ENCODE data around the gene CCL24.
"Not testable (repeated sequence)": the region's sequence is repeated elsewhere in the genome, so short reads cannot be mapped to it uniquely, and the experiment has no call there.

CCL24 gene, protein sequence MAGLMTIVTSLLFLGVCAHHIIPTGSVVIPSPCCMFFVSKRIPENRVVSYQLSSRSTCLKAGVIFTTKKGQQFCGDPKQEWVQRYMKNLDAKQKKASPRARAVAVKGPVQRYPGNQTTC

DNA sequence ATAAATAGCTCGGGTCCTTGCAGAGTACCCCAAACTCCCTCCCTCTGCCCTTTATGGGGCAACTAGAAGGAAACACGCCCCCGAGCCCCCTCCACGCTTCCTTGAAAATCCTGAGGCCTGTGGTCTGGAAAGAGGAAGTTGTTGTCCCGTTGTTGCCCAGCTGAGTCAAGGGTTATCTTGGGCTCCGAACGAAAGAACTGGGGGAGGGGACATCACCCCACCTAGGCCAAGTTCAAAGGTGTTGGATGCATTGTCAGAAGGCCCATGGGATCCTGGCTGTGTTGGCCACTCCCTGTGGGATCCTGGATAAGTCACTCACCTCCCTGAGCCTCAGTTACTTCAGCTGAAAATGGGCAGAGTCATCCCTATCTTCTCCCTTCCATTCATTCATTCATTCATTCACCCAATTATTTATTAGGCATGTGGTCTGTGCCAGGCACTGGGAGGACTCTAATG is at the start of gene CCL24:
CCL24 (minus strand) TSS at position 26 of the 456 bp plus-strand sequence. CDS start 91 bp downstream, outside the sequence.
- DNase-seq (ENCODE audit: low read depth in 2 of 2), result no peak

DNA sequence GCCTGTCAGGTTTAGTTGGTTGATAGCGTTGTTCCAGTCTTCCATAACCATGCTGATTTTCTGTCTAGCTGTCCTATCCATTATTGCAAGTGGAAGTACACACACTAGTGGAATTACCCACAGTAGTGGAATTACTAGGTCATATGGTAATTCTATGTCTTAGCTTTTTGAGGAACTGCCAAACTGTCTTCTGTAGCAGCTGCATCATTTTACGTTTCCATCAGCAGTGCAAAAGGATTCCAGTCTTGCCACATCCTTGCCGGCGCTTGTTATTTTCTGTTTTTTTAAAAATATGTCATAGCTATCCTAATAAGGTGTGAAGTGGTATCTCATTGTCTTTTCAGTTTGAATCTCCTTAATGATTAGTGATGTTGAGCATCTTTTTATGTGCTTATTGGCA is 48.0 kb upstream of the CCL24 start:
- no peak for DNase-seq (ENCODE audit: low read depth in 2 of 2)

DNA sequence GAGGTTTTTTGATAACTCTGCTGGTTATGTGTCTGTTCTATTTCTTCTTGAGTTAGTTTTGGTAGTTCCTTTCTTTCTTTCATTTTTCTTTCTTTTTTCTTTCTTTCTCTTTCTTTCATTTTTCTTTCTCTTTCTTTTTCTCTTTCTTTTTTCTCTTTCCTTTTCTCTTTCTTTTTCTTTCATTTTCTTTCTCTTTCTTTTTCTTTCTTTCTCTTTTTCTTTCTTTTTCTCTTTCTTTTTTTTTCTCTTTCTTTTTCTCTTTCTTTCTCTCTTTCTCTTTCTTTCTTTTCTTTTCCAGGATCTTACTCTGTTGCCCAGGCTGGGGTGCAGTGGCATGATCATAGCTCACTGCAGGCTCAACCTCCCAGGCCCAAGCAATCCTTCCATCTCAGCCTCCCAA is 44.8 kb upstream of the CCL24 start:
- DNase-seq (ENCODE audit: low read depth in 2 of 2), result no peak

DNA sequence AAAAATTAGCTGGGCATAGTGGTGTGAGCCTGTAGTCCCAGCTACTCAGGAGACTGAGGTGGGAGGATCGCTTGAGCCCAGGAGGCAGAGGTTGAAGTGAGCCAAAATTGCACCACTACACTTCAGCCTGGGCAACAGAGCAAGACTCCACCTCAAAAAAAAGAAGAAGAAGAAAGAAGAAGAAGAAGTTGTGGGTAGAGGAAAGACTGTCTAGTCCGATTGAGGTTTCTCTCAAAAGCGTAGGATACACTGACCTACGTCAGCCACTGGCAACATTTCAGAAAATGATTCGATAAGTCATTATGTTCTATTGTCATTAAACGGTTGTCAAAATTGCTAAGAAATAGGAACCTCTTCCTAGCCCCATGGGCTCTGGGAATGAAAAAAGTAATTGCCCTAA is 42.9 kb upstream of the CCL24 start:
- no peak for DNase-seq (ENCODE audit: low read depth in 2 of 2)

DNA sequence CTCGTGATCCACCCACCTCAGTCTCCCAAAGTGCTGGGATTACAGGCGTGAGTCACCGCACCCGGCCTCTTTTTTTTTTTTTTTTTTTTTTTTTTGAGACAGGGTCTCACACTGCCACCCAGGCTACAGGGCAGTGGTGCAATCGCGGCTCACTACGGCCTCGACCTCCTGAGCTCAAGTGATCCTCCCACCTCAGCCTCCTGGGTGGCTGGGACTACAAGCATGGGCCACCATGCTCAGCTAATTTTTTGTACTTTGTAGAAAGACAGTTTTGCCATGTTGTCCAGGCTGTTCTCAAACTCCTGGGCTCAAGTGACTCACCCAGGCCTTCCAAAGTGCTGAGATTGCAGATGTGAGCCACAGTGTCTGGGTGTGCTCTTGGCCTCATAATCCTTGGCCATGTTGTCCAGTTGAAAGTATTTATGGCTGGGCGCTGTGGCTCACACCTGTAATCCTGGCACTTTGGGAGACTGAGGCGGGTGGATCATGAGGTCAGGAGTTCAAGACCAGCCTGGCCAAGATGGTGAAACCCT is 41.3 kb upstream of the CCL24 start:
- DNase-seq (ENCODE audit: low read depth in 2 of 2), result not testable (repeated sequence)

DNA sequence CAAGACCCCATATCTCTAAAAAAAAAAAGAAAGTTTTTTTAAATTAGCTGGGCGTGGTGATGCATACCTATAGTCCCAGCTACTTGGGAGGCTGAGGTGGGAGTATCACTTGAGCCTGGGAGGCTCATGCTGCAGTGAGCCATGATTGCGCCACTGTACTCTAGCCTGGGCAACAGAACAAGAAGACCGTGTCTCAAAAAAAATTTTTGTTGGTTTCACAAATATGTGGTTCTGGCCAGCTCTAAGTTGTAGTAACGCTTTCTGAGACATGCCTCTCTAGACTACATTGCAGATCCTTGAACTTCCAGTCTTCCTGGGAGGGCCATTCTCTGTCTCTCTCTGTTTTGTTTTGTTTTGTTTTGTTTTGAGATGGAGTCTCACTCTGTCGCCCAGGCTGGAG is 40.6 kb upstream of the CCL24 start:
- DNase-seq (ENCODE audit: low read depth in 2 of 2), result no peak

DNA sequence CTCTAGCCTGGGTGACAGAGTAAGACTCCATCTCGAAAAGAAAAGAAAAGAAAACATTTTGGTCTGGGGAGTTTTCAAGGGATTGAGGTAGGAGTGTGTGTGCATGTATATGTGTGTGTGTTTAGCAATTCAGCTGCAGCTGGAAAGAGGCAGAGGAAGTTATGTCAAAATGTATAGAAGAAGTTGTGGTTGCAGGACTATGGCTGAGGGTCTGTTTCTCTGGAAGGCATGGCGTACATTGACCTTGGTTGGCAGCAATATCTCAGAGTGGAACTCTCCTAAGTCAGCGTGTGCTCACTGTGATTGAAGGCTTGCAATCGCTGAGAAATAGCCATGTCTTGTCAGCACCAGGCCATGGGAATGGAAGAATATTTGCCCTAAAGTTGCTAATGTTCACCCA is 36.6 kb upstream of the CCL24 start:
- DNase-seq (ENCODE audit: low read depth in 2 of 2), result no peak

- no peak for DNase-seq (ENCODE audit: low read depth in 2 of 2)
These were observed 36.0 kb upstream of the CCL24 start for GRCh38 chr7:75849573-75849972.

GRCh38 chr7:75847707-75848106 is 34.1 kb upstream of the CCL24 start:
- DNase-seq (ENCODE audit: low read depth in 2 of 2), result no peak

GRCh38 chr7:75845132-75845531 is 31.5 kb upstream of the CCL24 start:
- DNase-seq (ENCODE audit: low read depth in 2 of 2), result not testable (repeated sequence)

GRCh38 chr7:75844158-75844557 is 30.6 kb upstream of the CCL24 start:
- DNase-seq (ENCODE audit: low read depth in 2 of 2), result no peak

- DNase-seq (ENCODE audit: low read depth in 2 of 2), result no peak
These were observed 30.1 kb upstream of the CCL24 start for GRCh38 chr7:75843613-75844116.

DNA sequence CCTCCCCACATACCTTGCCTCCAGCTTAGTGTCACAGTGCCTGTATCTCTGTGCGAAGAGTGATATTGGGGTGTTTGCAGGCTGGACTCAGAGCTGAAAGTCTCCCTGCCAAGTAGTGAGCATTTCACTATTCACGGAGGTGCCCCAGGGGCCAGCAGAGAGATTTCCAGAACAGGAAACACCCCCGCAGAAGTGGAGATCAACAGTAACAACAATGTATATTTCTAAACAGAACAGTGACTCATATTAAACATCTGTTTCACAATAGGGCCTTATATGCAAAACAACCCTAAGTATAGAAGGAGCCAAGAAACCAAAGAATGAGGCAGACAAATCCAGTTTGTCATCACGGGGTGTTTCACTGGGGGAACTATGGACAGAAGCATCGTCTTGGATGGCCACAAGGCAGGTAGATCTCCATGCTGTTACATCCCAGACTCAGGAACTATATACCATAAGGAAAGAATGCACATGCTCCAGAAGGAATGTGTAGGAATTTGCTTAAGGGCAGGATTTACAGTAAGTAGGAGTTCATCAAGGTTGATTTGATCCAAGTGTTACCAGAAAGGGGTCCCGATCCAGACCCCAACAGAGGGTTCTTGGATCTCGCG is 29.3 kb upstream of the CCL24 start:
- peak; percentile 4 to 38 for DNase-seq (ENCODE audit: low read depth in 2 of 2)

GRCh38 chr7:75840029-75840428 is 26.4 kb upstream of the CCL24 start:
- no peak for DNase-seq (ENCODE audit: low read depth in 2 of 2)

DNA sequence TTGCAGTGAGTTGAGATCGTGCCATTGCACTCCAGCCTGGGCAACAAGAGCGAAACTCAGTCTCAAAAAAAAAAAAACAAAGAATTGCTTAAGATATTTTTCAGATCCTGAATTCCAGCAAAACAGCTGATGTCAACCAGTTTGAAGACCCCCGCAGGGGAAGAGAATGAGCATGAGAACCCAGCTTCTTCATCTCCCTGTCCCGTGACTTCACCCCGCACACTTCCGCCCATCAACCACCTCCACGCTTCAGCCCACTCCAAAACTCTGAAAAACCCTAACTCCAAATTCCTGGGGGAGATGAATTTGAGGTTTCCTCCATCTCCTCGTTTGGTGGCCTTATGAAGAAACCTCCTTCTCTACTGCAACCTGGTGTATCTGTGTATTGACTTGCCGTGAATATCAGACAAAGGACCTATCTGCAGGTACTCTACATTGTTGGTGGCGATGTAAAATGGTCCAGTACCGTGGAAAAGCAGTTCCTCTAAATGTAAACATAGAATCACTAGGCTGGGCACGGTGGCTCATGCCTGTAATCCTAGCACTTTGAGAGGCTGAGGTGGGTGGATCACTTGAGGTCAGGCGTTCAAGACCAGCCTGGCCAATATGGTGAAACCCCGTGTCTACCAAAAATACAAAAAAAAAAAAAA is 24.8 kb upstream of the CCL24 start:
- not testable (repeated sequence) for DNase-seq (ENCODE audit: low read depth in 2 of 2)

- DNase-seq (ENCODE audit: low read depth in 2 of 2), result no peak
These were observed 23.2 kb upstream of the CCL24 start for GRCh38 chr7:75836798-75837197.

GRCh38 chr7:75835688-75836285 is 22.2 kb upstream of the CCL24 start:
- DNase-seq (ENCODE audit: low read depth in 2 of 2), result no peak

DNA sequence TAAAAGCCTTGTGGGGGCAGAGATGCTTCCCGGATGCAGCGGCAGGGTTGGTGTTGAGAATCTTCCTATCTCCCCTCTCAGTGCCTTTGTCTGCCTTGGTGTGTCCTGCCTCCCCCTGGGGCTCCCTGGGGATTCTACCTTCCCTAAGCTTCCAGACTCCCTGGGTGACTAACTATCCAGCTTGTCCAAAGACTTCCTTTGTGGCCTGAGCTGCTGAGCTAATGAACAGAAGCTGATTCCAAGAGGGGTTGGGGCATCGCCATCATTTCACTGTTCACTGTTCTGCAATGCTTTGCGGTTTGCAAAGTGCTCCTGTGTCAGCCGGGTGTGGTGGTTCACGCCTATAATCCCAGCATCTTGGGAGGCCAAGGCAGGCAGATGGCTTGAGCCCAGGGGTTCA is 20.1 kb upstream of the CCL24 start:
- not testable (repeated sequence) for DNase-seq (ENCODE audit: low read depth in 2 of 2)

DNA sequence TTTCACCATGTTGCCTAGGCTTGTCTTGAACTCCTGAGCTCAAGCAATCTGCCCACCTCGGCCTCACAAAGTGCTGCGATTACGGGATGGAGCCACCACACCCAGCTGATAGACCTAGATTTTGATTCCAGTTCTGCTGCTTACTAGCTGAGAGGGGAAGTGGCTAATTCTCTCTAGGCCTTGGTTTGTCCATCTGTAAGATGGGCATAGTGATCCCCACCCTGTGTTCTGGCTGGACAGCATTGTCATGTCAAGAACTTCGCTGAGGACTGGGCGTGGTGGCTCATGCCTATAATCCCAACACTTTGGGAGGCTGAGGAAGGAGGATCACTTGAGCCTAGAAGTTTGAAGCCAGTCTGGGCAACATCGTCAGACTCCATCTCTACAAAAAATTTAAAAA is 17.4 kb upstream of the CCL24 start:
- DNase-seq (ENCODE audit: low read depth in 2 of 2), result no peak

- DNase-seq (ENCODE audit: low read depth in 2 of 2), result not testable (repeated sequence)
These were observed 16.1 kb upstream of the CCL24 start for GRCh38 chr7:75829656-75830055.

- no peak for DNase-seq (ENCODE audit: low read depth in 2 of 2)
These were observed 9.7 kb upstream of the CCL24 start for GRCh38 chr7:75823198-75823910.

- DNase-seq (ENCODE audit: low read depth in 2 of 2), result no peak
These were observed 7.1 kb upstream of the CCL24 start for GRCh38 chr7:75820688-75821087.
